GM12892 (cell line): ENCODE measurements around the gene THOC5.

Experiments
- POLR2A ChIP-seq: IDR thresholded peaks from 2 replicates; pipeline ENCODE4 v1.6.1; 2011; ENCODE audit warnings: low read depth, low read length, control low read depth
- POLR2AphosphoS5 ChIP-seq: IDR thresholded peaks from 2 replicates; pipeline ENCODE4 v1.6.1; 2011; ENCODE audit warnings: low read depth, low read length, control low read depth
- TAF1 ChIP-seq: IDR thresholded peaks from 2 replicates; pipeline ENCODE4 v1.6.1; 2011; ENCODE audit warnings: low read depth, mild to moderate bottlenecking, control low read depth, low read length, borderline replicate concordance

DNA sequence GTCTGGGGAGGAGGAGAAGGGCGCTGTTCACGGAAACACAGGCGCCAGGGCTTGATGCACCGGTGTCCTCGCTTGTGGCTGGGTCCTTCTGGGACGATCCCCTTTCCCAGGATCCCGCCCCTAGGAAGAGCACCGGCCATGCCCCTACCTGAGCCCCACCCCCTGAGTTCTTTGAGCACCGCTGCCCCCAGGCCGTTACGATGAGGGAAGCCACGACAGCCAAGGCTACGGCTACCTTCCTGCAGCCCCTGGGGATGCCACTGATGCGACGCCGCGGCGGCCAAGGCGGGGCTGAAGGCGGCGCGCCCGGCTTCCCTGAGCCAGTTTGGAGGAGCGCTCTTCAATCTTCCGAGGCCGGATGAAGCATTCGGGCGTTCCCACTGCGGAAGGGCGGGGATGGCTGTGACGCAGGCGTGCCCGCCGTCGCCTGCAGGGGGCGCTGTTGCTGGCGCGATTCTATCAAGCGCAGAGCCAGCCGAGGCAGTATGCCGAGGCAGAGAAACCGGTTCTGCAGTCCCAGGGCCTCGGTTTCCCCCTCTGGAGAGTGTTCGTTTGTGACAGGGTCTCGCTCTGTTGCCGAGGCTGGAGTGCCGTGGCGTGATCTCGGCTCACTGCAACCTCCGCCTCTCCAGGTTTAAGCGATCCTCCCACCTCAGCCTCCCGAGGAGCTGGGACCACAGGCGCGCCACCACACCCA, 83.2 kb downstream of the THOC5 start:
- TF ChIP-seq TAF1 (no peak), POLR2A (no peak), POLR2AphosphoS5 (no peak)
